Measurements from ENCODE around the gene COMTD1.

COMTD1 gene

GRCh38 chr10:75226656-75227055, 9.1 kb downstream of the COMTD1 start:
- TF ChIP-seq CTCF (IDR thresholded peaks at IDR 0.05) = no peak

- no peak for TF ChIP-seq CTCF (IDR thresholded peaks at IDR 0.05)
These were observed 9.7 kb downstream of the COMTD1 start for GRCh38 chr10:75226095-75226494.

- no peak for TF ChIP-seq CTCF (IDR thresholded peaks at IDR 0.05)
These were observed 12.2 kb downstream of the COMTD1 start for GRCh38 chr10:75223507-75223906.

- TF ChIP-seq CTCF (IDR thresholded peaks at IDR 0.05) = no peak
These were observed 15.5 kb downstream of the COMTD1 start for GRCh38 chr10:75220274-75220673.

- no peak for TF ChIP-seq CTCF (IDR thresholded peaks at IDR 0.05)
These were observed 23.4 kb downstream of the COMTD1 start for GRCh38 chr10:75212343-75212742.

- no peak for TF ChIP-seq CTCF (IDR thresholded peaks at IDR 0.05)
These were observed 24.6 kb downstream of the COMTD1 start for GRCh38 chr10:75211007-75211691.

GRCh38 chr10:75210282-75211006, 25.3 kb downstream of the COMTD1 start, which contains the start of gene VDAC2:
VDAC2 (plus strand) TSS chr10:75210796; CDS start chr10:75211159, 363 bp downstream.
- no peak for TF ChIP-seq CTCF (IDR thresholded peaks at IDR 0.05)
